VCaP (cell line): ENCODE measurements around the gene RGS7BP.
"Not testable (repeated sequence)": the region's sequence is repeated elsewhere in the genome, so short reads cannot be mapped to it uniquely, and the experiment has no call there.

Experiments
- H3K27ac ChIP-seq: fragments of 450-650 bp; 2 replicates; pipeline ENCODE4 v1.5.1; 2017
- CTCF ChIP-seq: fragments of 450-650 bp; conservative IDR thresholded peaks from 2 replicates; pipeline ENCODE4 v1.5.1; 2017; ENCODE audit warnings: mild to moderate bottlenecking, moderate library complexity

Gene RGS7BP

GRCh38 chr5:64534033-64534432 lies 28.2 kb downstream of the RGS7BP start:
- no peak for TF ChIP-seq CTCF
- H3K27ac ChIP-seq, result no peak overlapping the region

GRCh38 chr5:64557911-64558310 lies 52.1 kb downstream of the RGS7BP start:
- no peak for TF ChIP-seq CTCF
- no peak overlapping the region for H3K27ac ChIP-seq

- not testable (repeated sequence) for H3K27ac ChIP-seq
Observed at GRCh38 chr5:64558641-64559040, 52.8 kb downstream of the RGS7BP start.

- no peak for TF ChIP-seq CTCF
- H3K27ac ChIP-seq, result no peak overlapping the region
Observed at GRCh38 chr5:64566310-64566916, 60.6 kb downstream of the RGS7BP start.

GRCh38 chr5:64569858-64570257 lies 64.0 kb downstream of the RGS7BP start:
- no peak for TF ChIP-seq CTCF
- no peak overlapping the region for H3K27ac ChIP-seq

GRCh38 chr5:64570395-64570996 lies 64.7 kb downstream of the RGS7BP start:
- H3K27ac ChIP-seq, result no peak overlapping the region
- no peak for TF ChIP-seq CTCF

- TF ChIP-seq CTCF, result no peak
- H3K27ac ChIP-seq, result no peak overlapping the region
Observed at GRCh38 chr5:64575561-64575960, 69.7 kb downstream of the RGS7BP start.

- H3K27ac ChIP-seq, result no peak overlapping the region
- TF ChIP-seq CTCF, result no peak
Observed at GRCh38 chr5:64576250-64576649, 70.4 kb downstream of the RGS7BP start.
